Fibroblast of lung (primary cell): ENCODE data around the gene DPPA5. TPM values are rescaled to one million over a fixed set of nuclear protein-coding genes. Genes with fewer than 3 reads are reported as not detected.

ENCODE experiments used
- DNase-seq, 2 donors: peaks; one replicate each; pipeline versions ENCODE4 v3.0.0 to v3.0.0-alpha.2; 2010; ENCODE audit warnings: low read depth in 2 of 2
- H2AFZ ChIP-seq: 2 replicates; pipeline ENCODE4 v1.5.1; 2012; ENCODE audit warnings: low read length, control low read depth, inconsistent platforms
- H3K27ac ChIP-seq: 2 replicates; pipeline ENCODE4 v1.5.1; 2011; ENCODE audit warnings: low read length, control low read depth; ENCODE audit not compliant: insufficient read depth
- H3K27me3 ChIP-seq: 2 replicates; pipeline ENCODE4 v1.5.1; 2011; ENCODE audit warnings: mild to moderate bottlenecking, low read length; ENCODE audit not compliant: control insufficient read depth, insufficient read depth
- H3K36me3 ChIP-seq: 2 replicates; pipeline ENCODE4 v1.5.1; 2011; ENCODE audit warnings: low read length; ENCODE audit not compliant: control insufficient read depth, insufficient read depth
- H3K4me1 ChIP-seq: 2 replicates; pipeline ENCODE4 v1.5.1; 2011; ENCODE audit warnings: low read length; ENCODE audit not compliant: control insufficient read depth, insufficient read depth; ENCODE audit errors: extremely low read depth
- H3K4me2 ChIP-seq: 2 replicates; pipeline ENCODE4 v1.5.1; 2011; ENCODE audit warnings: low read length, control low read depth; ENCODE audit not compliant: insufficient read depth; ENCODE audit errors: extremely low read depth
- H3K4me3 ChIP-seq, 4 experiments: fragments of 200-600 bp in 1 of 4; sonication (generic) in 1 of 4; replicated peaks in 1 of 4; 2 replicates each; pipeline ENCODE4 v1.5.1; 2011 to 2016; ENCODE audit warnings: low read length in 4 of 4, low read depth in 3 of 4, mild to moderate bottlenecking in 3 of 4, control low read depth in 2 of 4, inconsistent platforms in 1 of 4, mixed read lengths in 1 of 4; ENCODE audit not compliant: insufficient read depth in 1 of 4; ENCODE audit errors: control extremely low read depth in 1 of 4
- H3K79me2 ChIP-seq: 2 replicates; pipeline ENCODE4 v1.5.1; 2012; ENCODE audit warnings: mild to moderate bottlenecking, low read length, inconsistent platforms; ENCODE audit not compliant: control insufficient read depth, insufficient read depth
- H3K9ac ChIP-seq: 2 replicates; pipeline ENCODE4 v1.5.1; 2011; ENCODE audit warnings: mild to moderate bottlenecking, low read length, control low read depth; ENCODE audit not compliant: insufficient read depth
- H3K9me3 ChIP-seq: 2 replicates; pipeline ENCODE4 v1.5.1; 2012; ENCODE audit warnings: low read depth, low read length; ENCODE audit not compliant: control insufficient read depth, insufficient read depth
- H4K20me1 ChIP-seq: 2 replicates; pipeline ENCODE4 v1.5.1; 2011; ENCODE audit warnings: low read length; ENCODE audit not compliant: control insufficient read depth, insufficient read depth; ENCODE audit errors: extremely low read depth
- EZH2 ChIP-seq: IDR thresholded peaks from 2 replicates; pipeline ENCODE4 v1.5.1; 2012; ENCODE audit warnings: low read length, control low read depth, mild to moderate bottlenecking; ENCODE audit errors: missing control alignments
- polyA plus RNA-seq, 2 donors: library from polyadenylated mRNA; depleted of rRNA in 1 of 2; stranded (reverse) in 1 of 2; unstranded in 1 of 2; fragments of >200 nt; gene quantifications; 2 replicates each; pipeline ENCODE4 v1.2.1, GENCODE V29; 2011 to 2012; ENCODE audit warnings: missing spikeins in 1 of 2
- total RNA-seq: library from RNA; depleted of rRNA; stranded (reverse); fragments of >200 nt; gene quantifications from 2 replicates; pipeline ENCODE4 v1.2.1, GENCODE V29; 2014
- TF ChIP-seq, protein P1 (sequence below), 2 donors: IDR thresholded peaks in 1 of 2; conservative IDR thresholded peaks in 1 of 2; 1 replicate in 1 of 2; 2 replicates in 1 of 2; pipeline ENCODE4 v1.5.1; 2011 to 2012; ENCODE audit warnings: low read length in 2 of 2, control low read depth in 1 of 2, inconsistent platforms in 1 of 2, low read depth in 1 of 2, mild to moderate bottlenecking in 1 of 2

Gene DPPA5
- total and polyA plus RNA-seq, 2 donors (not counting 1 experiment from before 2014, with no cell fraction given) = not detected

DNA sequence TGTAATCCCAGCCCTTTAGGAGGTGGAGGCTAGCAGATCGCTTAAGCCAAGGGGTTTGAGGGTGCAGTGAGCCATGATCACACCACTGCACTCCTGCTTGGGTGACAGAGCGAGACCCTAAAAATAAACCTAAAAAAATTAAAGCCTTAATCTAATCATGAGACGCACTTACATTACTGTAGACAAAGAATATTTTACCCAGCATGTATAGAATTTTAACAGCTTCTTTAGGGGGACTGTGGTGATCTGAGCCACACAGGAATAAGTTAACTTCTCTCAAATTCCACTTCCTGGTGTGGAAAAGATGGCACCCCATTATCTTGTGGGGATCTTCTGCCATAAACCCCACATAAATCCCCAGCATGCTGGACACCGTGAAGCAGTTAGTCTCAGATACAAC is 17.9 kb upstream of the DPPA5 start:
- no peaks in the 10 kb centered on the region for H3K4me1 ChIP-seq
- TF ChIP-seq, protein P1, sequence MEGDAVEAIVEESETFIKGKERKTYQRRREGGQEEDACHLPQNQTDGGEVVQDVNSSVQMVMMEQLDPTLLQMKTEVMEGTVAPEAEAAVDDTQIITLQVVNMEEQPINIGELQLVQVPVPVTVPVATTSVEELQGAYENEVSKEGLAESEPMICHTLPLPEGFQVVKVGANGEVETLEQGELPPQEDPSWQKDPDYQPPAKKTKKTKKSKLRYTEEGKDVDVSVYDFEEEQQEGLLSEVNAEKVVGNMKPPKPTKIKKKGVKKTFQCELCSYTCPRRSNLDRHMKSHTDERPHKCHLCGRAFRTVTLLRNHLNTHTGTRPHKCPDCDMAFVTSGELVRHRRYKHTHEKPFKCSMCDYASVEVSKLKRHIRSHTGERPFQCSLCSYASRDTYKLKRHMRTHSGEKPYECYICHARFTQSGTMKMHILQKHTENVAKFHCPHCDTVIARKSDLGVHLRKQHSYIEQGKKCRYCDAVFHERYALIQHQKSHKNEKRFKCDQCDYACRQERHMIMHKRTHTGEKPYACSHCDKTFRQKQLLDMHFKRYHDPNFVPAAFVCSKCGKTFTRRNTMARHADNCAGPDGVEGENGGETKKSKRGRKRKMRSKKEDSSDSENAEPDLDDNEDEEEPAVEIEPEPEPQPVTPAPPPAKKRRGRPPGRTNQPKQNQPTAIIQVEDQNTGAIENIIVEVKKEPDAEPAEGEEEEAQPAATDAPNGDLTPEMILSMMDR (conservative IDR thresholded peaks at IDR 0.05 in 1 of 2, IDR thresholded peaks at IDR 0.05 in 1 of 2; ENCODE audit: low read depth in 1 of 2, low read length in 2 of 2) = no peak
- no peak for TF ChIP-seq EZH2
- H3K9ac ChIP-seq = no peak overlapping the region
- no peaks in the 10 kb centered on the region for H3K36me3 ChIP-seq
- no peak for DNase-seq
- H3K4me2 ChIP-seq = no peak overlapping the region
- H3K27me3 ChIP-seq = peaks cover 4% of the 10 kb centered on the region
- H3K4me3 ChIP-seq = no peak overlapping the region
- no peak overlapping the region for H3K27ac ChIP-seq
- no peaks in the 10 kb centered on the region for H4K20me1 ChIP-seq
- no peak overlapping the region for H2AFZ ChIP-seq
- no peaks in the 10 kb centered on the region for H3K79me2 ChIP-seq
- no peaks in the 10 kb centered on the region for H3K9me3 ChIP-seq

DNA sequence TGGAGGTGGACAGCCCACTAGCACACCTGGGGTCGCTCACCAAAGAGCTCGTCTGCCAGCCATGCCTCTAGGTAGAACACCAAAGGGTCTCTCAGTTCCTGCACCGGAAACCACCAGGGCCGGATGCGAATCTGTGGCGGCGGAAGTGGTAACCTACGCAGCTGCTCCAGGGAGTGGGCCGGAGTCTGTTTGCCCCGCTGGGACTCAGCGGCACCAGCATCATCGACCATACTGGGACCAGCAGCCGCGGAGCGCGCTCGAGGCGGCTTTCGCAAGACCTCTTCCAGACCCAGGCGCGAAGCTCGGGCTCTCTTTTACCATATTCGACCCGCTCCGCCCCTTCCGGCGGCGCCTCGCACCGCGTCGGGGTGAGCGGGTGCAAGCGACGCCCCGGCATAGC is 15.5 kb upstream of the DPPA5 start, which contains the start of gene OOEP:
Gene OOEP, minus strand, starts transcription at position 335 of the 400 bp plus-strand sequence. Its CDS starts 105 bp downstream, at position 230.
- no peak within 1 kb of the TSS for H3K9ac ChIP-seq
- no peaks in the 10 kb centered on the region for H3K4me1 ChIP-seq
- no peak for TF ChIP-seq EZH2
- TF ChIP-seq, protein P1 (conservative IDR thresholded peaks at IDR 0.05 in 1 of 2, IDR thresholded peaks at IDR 0.05 in 1 of 2; ENCODE audit: low read depth in 1 of 2, low read length in 2 of 2) = no peak
- no peak within 1 kb of the TSS for H3K4me2 ChIP-seq
- no peak within 1 kb of the TSS for H3K4me3 ChIP-seq
- no peak within 1 kb of the TSS for H3K27ac ChIP-seq
- no peaks in the 10 kb centered on the region for H3K9me3 ChIP-seq
- no peaks in the 10 kb centered on the region for H3K36me3 ChIP-seq
- H2AFZ ChIP-seq = no peak within 1 kb of the TSS
- H3K27me3 ChIP-seq = peaks cover 4% of the 10 kb centered on the region
- no peak for DNase-seq
- H3K79me2 ChIP-seq = no peaks in the 10 kb centered on the region
- no peaks in the 10 kb centered on the region for H4K20me1 ChIP-seq

DNA sequence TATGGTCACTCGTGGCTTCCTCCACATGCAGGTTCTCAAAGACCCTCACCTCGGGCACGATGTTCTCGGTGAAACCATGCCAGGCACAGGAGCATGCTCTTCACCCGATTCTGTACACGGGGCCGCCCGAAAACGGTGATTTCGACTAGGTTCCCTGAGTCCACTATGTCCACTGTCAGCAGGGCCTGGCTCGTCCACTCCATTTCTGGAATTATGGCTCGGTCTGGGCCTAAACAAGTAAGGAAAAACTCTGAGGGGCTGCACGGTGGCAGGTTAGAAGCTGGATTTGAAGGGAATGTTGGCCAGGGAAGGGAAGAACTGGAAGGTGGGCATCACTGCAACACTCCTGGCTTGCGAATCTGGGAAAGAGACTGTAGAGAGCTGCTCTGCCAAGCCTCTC is 15.1 kb upstream of the DPPA5 start:
- H3K9ac ChIP-seq = no peak overlapping the region
- no peaks in the 10 kb centered on the region for H3K79me2 ChIP-seq
- no peaks in the 10 kb centered on the region for H4K20me1 ChIP-seq
- DNase-seq = no peak
- no peaks in the 10 kb centered on the region for H3K4me1 ChIP-seq
- no peak for TF ChIP-seq EZH2
- TF ChIP-seq, protein P1 (conservative IDR thresholded peaks at IDR 0.05 in 1 of 2, IDR thresholded peaks at IDR 0.05 in 1 of 2; ENCODE audit: low read depth in 1 of 2, low read length in 2 of 2) = no peak
- no peak overlapping the region for H3K27ac ChIP-seq
- no peaks in the 10 kb centered on the region for H3K36me3 ChIP-seq
- no peaks in the 10 kb centered on the region for H3K9me3 ChIP-seq
- no peak overlapping the region for H3K4me3 ChIP-seq
- no peak overlapping the region for H3K4me2 ChIP-seq
- H2AFZ ChIP-seq = no peak overlapping the region
- H3K27me3 ChIP-seq = peaks cover 4% of the 10 kb centered on the region
